A549 (cell line): Measurements from ENCODE around the gene BCL3.

Experiments
- CHD2 ChIP-seq: fragments of 150-350 bp; IDR thresholded peaks from 2 replicates; pipeline ENCODE4 v1.6.1; 2014; ENCODE audit warnings: low read length; ENCODE audit not compliant: partially characterized antibody
- EP300 ChIP-seq, 2 experiments: fragments of >200 bp; sonication (Bioruptor Twin); formaldehyde crosslinking; IDR thresholded peaks; 2 replicates in 1 of 2; 3 replicates in 1 of 2; pipeline ENCODE4 v1.6.1; 2016 to 2017
- HEYL ChIP-seq: fragments of 250-450 bp; sonication (Bioruptor Pico); IDR thresholded peaks from 2 replicates; pipeline ENCODE4 v1.8.0; 2021; ENCODE audit warnings: mild to moderate bottlenecking, moderate library complexity
- HOXA7 ChIP-seq: fragments of 250-450 bp; sonication (Bioruptor Pico); IDR thresholded peaks from 2 replicates; pipeline ENCODE4 v1.5.0; 2020; ENCODE audit warnings: mild to moderate bottlenecking, moderate library complexity
- JUN ChIP-seq, 2 experiments: fragments of >200 bp; sonication (Bioruptor Twin); formaldehyde crosslinking; IDR thresholded peaks; 2 replicates in 1 of 2; 3 replicates in 1 of 2; pipeline ENCODE4 v1.6.1; 2016 to 2017
- NR3C1 ChIP-seq: fragments of >200 bp; sonication (Bioruptor Twin); formaldehyde crosslinking; IDR thresholded peaks from 3 replicates; pipeline ENCODE4 v1.6.1; 2017
- POLR2A ChIP-seq: IDR thresholded peaks from 2 replicates; pipeline ENCODE4 v1.6.1; 2012; ENCODE audit warnings: mild to moderate bottlenecking, low read length
- ZFP36 ChIP-seq: fragments of 450-650 bp; IDR thresholded peaks from 2 replicates; pipeline ENCODE4 v1.6.1; 2014; ENCODE audit warnings: borderline replicate concordance; ENCODE audit not compliant: partially characterized antibody
- TF ChIP-seq, protein P1 (sequence below): fragments of 200-600 bp; sonication (generic); IDR thresholded peaks from 2 replicates; pipeline ENCODE4 v1.6.1; 2016; ENCODE audit warnings: antibody characterized with exemption, mild to moderate bottlenecking, moderate library complexity
- TF ChIP-seq, protein P2 (sequence below): fragments of >200 bp; sonication (Bioruptor Twin); formaldehyde crosslinking; IDR thresholded peaks from 3 replicates; pipeline ENCODE4 v1.5.1; 2016

DNA sequence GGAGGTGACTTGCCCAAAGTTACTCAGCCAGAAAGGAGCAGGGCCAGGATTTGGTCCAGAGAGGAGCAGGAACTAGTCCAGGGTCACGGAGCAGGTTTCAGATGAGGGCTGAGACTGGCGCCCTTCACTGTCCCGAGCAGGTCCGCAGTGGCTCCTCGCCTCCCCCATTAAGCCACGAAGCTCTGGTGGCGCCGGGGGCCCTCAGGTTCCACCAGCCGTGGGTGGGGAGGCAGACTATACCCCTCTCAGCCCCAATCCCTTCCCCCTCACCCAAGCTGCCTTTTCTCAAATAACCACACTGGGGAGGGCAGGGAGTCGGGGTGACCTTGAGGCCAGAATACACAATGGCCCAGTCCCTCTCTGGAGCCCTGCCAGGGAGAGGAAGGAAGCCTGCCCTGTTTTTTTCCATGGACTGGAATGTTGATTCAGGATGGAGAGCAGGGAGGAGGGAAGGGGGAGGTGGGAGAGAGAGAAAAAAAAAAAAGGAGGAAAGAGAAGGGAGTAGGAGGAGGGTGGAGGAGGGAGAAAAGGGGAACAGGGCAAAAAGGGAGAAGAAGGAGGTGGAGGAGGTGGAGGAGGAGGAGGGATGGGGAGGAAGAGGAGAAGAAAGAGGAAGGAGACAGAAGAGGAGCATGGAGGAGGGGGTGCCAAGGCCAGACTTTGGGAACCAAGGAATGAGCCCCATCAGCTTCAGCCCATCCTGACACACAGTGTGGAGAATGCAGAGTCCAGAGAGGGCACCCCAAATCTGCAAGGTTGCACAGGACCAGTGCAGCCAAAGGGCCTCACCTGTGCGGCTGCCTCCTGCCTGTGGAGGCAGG is 29.9 kb upstream of the BCL3 start:
- TF ChIP-seq POLR2A: peak; percentile 42; the same call in 1 of the 2 replicates
- TF ChIP-seq HOXA7 (CRISPR knock-in tag): no peak
- TF ChIP-seq, protein P1, sequence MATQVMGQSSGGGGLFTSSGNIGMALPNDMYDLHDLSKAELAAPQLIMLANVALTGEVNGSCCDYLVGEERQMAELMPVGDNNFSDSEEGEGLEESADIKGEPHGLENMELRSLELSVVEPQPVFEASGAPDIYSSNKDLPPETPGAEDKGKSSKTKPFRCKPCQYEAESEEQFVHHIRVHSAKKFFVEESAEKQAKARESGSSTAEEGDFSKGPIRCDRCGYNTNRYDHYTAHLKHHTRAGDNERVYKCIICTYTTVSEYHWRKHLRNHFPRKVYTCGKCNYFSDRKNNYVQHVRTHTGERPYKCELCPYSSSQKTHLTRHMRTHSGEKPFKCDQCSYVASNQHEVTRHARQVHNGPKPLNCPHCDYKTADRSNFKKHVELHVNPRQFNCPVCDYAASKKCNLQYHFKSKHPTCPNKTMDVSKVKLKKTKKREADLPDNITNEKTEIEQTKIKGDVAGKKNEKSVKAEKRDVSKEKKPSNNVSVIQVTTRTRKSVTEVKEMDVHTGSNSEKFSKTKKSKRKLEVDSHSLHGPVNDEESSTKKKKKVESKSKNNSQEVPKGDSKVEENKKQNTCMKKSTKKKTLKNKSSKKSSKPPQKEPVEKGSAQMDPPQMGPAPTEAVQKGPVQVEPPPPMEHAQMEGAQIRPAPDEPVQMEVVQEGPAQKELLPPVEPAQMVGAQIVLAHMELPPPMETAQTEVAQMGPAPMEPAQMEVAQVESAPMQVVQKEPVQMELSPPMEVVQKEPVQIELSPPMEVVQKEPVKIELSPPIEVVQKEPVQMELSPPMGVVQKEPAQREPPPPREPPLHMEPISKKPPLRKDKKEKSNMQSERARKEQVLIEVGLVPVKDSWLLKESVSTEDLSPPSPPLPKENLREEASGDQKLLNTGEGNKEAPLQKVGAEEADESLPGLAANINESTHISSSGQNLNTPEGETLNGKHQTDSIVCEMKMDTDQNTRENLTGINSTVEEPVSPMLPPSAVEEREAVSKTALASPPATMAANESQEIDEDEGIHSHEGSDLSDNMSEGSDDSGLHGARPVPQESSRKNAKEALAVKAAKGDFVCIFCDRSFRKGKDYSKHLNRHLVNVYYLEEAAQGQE: no peak
- TF ChIP-seq, protein P2, sequence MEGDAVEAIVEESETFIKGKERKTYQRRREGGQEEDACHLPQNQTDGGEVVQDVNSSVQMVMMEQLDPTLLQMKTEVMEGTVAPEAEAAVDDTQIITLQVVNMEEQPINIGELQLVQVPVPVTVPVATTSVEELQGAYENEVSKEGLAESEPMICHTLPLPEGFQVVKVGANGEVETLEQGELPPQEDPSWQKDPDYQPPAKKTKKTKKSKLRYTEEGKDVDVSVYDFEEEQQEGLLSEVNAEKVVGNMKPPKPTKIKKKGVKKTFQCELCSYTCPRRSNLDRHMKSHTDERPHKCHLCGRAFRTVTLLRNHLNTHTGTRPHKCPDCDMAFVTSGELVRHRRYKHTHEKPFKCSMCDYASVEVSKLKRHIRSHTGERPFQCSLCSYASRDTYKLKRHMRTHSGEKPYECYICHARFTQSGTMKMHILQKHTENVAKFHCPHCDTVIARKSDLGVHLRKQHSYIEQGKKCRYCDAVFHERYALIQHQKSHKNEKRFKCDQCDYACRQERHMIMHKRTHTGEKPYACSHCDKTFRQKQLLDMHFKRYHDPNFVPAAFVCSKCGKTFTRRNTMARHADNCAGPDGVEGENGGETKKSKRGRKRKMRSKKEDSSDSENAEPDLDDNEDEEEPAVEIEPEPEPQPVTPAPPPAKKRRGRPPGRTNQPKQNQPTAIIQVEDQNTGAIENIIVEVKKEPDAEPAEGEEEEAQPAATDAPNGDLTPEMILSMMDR: no peak
- no peak for TF ChIP-seq CHD2
- TF ChIP-seq ZFP36: peak; percentile 62
- TF ChIP-seq JUN (IDR thresholded peaks at IDR 0.05): peak; percentile 80 to 90; a peak in 3 of 5 replicates
- TF ChIP-seq NR3C1: no peak
- TF ChIP-seq HEYL: no peak
- peak; percentile 58 to 79; a peak in 3 of 5 replicates for TF ChIP-seq EP300 (IDR thresholded peaks at IDR 0.05)
